SH-SY5Y (cell line): ENCODE data around the gene MAMDC2.

ENCODE experiments used
- GATA2 ChIP-seq: IDR thresholded peaks from 2 replicates; pipeline ENCODE4 v1.6.1; 2011; ENCODE audit warnings: mild to moderate bottlenecking, low read depth, low read length
- GATA3 ChIP-seq: IDR thresholded peaks from 2 replicates; pipeline ENCODE4 v1.6.1; 2011; ENCODE audit warnings: low read depth, mild to moderate bottlenecking, low read length, moderate library complexity

- TF ChIP-seq GATA3 (no peak), GATA2 (no peak)
These were observed 66.8 kb downstream of the MAMDC2 start for GRCh38 chr9:70110194-70111041.
